Measurements from ENCODE around the gene CSNK2A3. TPM values are rescaled to one million over a fixed set of nuclear protein-coding genes. Genes with fewer than 3 reads are reported as not detected.
"Not testable (repeated sequence)": the region's sequence is repeated elsewhere in the genome, so short reads cannot be mapped to it uniquely, and the experiment has no call there.

The CSNK2A3 gene
- 0.24 TPM for polyA plus RNA-seq (ENCODE audit: insufficient read length)

DNA sequence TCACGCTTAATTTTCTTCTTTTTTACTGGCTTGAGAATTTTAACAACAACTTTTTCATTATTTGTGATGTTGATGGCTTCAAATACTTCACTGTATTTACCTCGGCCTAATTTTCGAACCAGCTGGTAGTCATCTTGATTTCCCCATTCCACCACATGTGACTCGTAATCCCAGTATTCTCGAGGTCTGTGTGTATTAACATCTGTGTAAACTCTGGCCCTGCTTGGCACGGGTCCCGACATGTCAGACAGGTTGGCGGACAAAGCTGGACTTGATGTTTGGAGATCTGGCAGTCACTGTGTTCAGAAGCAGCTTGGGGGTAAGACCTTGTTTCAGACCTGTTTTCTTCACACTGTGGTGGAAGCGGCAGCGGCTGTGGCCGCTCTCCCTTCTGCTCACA, at the start of gene CSNK2A3:
CSNK2A3 (minus strand) TSS at position 373 of the 400 bp plus-strand sequence; CDS start at position 242, 131 bp downstream.
- not testable (repeated sequence) for DNase-seq (ENCODE audit: low read depth)

- DNase-seq (ENCODE audit: low read depth) = no peak
These were observed 49.0 kb upstream of the CSNK2A3 start for GRCh38 chr11:11401960-11402535.

- DNase-seq (ENCODE audit: low read depth) = no peak
These were observed 47.7 kb upstream of the CSNK2A3 start for GRCh38 chr11:11400635-11401232.

GRCh38 chr11:11400121-11400520, 47.1 kb upstream of the CSNK2A3 start:
- no peak for DNase-seq (ENCODE audit: low read depth)

DNA sequence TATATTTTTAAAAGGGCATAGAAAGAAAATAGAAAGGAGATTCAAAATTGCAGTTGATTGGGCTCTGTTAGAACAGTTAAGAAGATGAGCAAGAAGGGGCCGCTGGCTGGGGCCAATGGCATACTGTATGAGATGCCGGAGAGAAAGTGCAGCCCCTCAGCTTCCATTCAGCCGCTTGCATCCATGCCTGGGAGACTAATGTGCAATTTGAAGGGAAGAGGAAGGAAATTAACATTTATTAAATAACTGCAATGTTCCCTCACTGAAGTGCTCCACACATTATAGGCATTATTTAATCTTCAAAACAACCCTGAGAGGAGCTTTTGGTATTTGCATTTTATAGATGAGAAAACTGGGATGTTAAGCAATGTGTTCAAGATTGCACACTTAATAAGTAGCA, 44.7 kb upstream of the CSNK2A3 start:
- no peak for DNase-seq (ENCODE audit: low read depth)

GRCh38 chr11:11397036-11397415, 44.0 kb upstream of the CSNK2A3 start:
- DNase-seq (ENCODE audit: low read depth) = no peak

GRCh38 chr11:11396301-11397035, 43.4 kb upstream of the CSNK2A3 start:
- peak; percentile 62 for DNase-seq (ENCODE audit: low read depth)

DNA sequence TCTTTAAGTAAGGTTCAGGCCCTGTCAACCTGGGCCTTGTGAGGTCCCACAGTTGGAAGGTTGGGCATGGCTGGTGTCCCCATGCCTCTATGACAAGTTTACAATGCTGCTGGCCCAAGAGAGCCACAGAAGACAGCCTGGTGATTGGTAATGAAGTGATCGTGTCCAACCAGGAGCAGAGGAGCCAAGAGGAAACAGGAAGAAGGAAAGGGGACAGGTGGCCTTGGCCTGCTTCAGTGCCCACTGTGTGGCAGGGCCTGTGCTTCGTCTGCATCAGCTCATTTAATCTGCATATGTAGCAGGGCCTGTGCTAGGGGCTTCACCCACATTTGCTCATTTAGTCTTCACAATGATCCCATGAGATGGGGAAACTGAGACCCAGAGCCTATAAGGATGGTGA, 42.1 kb upstream of the CSNK2A3 start:
- DNase-seq (ENCODE audit: low read depth) = no peak

DNA sequence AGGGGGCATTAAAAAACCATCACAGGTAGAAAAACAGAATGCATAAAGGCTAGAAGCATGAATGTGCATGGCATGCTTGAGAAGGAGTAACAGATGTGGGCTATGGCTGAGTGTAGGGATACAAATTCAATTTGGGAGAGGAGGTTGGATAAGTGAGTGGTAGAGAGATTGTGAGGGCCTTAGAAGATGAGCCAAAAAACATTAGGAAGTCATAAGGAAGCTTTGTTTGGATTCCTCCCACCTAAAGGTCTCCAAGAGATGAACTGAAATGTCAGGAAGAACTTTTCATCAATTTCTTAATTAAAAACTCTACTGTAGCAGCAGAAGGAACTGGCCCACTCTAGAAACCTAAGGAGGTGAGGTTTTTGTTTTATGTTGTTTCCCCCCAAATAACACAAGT, 41.2 kb upstream of the CSNK2A3 start:
- DNase-seq (ENCODE audit: low read depth) = no peak

DNA sequence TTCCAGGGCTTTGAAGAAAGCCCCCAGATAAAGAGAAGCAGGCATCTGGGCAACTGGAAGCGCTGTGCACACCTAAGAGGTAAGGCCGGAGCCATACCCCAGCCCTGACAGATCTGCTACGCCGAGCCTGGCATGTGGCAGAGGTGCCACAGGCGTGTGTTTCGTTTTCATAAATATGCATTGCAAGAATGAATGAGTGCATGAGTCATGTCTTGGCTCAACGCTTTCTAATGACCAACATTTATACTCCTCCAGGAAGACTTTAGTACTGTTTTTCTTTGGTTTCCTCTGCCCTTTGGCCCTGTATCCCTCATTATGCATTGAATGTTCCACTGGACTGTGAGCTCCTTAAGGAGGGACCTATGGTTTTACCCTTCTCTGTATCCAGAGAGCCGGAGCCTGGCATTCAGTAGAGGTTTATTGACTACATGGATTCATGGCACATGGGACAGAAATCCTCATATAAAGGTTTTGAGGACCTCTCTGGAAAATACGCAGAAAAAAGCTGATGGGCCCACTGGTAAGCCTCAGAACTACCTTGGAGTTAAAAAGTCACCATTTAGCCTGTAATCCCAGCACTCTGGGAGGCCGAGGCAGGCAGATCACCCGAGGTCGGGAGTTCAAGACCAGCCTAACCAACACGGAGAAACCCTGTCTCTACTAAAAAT, 38.9 kb upstream of the CSNK2A3 start:
- no peak for DNase-seq (ENCODE audit: low read depth)

- no peak for DNase-seq (ENCODE audit: low read depth)
These were observed 38.1 kb upstream of the CSNK2A3 start for GRCh38 chr11:11391169-11391568.

DNA sequence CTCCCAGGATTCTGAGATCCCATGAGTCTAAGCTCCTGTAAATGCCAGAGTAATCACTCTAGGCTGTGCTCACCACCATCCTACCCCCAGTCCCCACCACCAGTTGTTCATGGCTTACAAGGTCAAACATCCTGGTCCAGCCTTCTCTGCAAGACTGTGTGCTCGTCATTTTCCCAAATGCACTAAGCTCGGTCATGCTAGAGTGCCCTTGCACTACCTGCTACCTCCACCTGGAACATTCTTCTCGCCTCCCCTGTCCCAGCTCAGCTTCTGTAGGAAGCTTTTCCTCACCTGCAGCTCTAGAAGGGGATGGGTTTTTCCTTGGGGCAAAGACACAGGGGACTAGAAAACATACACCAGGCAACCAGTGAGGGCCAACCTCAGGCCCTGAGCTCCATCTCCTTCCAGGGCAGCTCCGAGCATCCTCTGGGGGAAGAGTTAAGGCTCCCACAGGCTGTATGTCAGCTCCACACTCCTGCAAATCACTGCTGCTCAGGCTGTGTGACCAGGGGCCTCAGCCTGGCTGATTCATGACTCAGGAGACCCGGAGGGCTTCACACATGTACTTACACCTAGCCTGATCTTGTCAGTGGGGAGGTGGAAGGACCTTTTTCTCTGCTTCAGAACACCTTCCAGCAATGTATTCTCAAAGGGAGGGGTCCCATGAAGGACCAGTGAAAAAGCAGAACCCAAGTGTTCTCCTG, 37.2 kb upstream of the CSNK2A3 start:
- no peak for DNase-seq (ENCODE audit: low read depth)

- no peak for DNase-seq (ENCODE audit: low read depth)
These were observed 36.2 kb upstream of the CSNK2A3 start for GRCh38 chr11:11389238-11389637.

- no peak for DNase-seq (ENCODE audit: low read depth)
These were observed 34.7 kb upstream of the CSNK2A3 start for GRCh38 chr11:11387622-11388305.

- DNase-seq (ENCODE audit: low read depth) = no peak
These were observed 34.2 kb upstream of the CSNK2A3 start for GRCh38 chr11:11387207-11387606.

- DNase-seq (ENCODE audit: low read depth) = no peak
These were observed 31.8 kb upstream of the CSNK2A3 start for GRCh38 chr11:11384829-11385228.

DNA sequence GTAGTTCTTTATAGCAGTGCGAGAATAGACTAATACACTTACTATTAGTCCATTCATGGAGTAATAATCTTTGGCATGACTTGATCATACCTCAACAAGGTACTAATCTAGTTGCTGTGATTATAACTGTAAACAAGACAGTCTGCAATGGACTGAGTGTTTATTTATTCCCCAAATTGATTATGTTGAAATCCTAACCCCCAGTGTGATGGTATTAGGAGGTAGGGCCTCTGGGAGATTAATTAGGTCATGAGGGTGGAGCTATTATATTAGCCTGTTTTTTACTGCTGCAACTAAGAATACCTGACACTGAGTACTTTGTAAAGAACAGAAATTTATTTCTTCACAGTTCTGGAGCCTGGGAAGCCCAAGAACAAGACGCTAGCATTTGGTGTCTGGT, 30.9 kb upstream of the CSNK2A3 start:
- no peak for DNase-seq (ENCODE audit: low read depth)

GRCh38 chr11:11382858-11383532, 29.9 kb upstream of the CSNK2A3 start:
- no peak for DNase-seq (ENCODE audit: low read depth)

DNA sequence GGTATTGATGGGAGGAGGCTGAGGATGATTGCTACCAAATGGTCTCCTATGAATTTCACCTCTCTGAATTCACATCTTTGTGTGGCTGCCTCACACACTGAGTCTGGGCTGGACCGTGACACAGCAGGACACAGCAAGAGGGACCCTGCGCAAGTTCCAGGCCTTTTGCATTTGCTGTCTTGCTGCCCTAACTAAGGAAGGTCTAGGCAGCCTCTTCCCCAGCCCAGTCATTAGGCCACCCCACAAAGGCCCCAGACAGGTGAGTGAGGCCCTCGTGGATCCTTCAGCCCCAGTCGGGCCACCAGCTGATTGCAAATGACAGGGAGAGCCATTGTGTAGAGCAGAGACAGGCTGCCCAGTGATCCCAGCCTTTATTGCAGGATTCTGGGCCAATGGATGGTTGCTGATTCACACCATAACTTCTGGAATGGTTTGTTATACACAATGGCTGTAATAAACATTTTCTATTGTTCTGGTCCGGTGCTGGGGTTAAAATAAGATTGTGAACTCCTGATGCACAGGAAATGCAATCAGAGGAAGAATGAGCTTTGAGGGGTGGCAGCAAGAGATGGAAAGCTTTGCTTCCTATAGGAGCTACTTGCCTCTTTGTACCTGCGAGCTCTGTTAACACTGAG, 28.5 kb upstream of the CSNK2A3 start:
- DNase-seq (ENCODE audit: low read depth) = no peak

DNA sequence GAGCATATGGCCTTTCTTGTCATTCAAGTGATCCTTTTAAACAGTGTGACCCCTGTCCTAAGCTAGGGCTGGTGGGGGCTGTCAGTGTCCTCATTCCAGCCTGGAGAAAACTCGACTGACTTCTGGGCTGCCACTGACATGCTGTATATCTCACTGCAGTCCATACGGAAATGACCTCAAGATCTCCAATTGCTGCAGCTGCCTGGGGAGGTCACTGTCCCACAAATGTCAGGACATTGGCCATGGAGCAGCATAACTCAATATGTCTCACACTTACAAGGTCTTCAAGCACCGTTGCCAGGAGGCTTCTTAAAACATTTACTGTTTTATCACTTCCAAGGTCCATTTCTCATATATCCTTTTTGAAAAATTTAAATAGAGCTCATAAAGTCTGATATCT, 27.8 kb upstream of the CSNK2A3 start:
- DNase-seq (ENCODE audit: low read depth) = no peak
